OCI-LY1 (cell line): ENCODE data around the gene FAM83D.
A peak's percentile ranks its signal among the peaks of the same experiment; 100 is the strongest.

ENCODE experiments used
- H2AFZ ChIP-seq: fragments of 200-600 bp; sonication (generic), shearing (Covaris generic); 2 replicates; pipeline ENCODE4 v1.6.0; 2014; ENCODE audit warnings: antibody characterized with exemption, mild to moderate bottlenecking, low read length
- H3F3A ChIP-seq: fragments of 200-600 bp; sonication (generic), shearing (Covaris generic); 2 replicates; pipeline ENCODE4 v1.6.0; 2014; ENCODE audit warnings: mild to moderate bottlenecking, antibody characterized with exemption, low read length, moderate library complexity; ENCODE audit not compliant: insufficient read depth
- H3K27ac ChIP-seq: fragments of 200-600 bp; sonication (generic); 2 replicates; pipeline ENCODE4 v1.5.1; 2014; ENCODE audit warnings: low read length, mixed run types, mild to moderate bottlenecking, low read depth; ENCODE audit not compliant: poor library complexity, severe bottlenecking
- H3K27me3 ChIP-seq: fragments of 200-600 bp; sonication (generic); 2 replicates; pipeline ENCODE4 v1.6.0; 2014; ENCODE audit warnings: antibody characterized with exemption, mild to moderate bottlenecking, low read length, moderate library complexity; ENCODE audit not compliant: insufficient read depth
- H3K36me3 ChIP-seq: fragments of 200-600 bp; sonication (generic); 2 replicates; pipeline ENCODE4 v1.6.1; 2014; ENCODE audit warnings: mild to moderate bottlenecking, antibody characterized with exemption, low read length, moderate library complexity, mixed read lengths; ENCODE audit not compliant: insufficient read depth
- H3K4me1 ChIP-seq: fragments of 200-600 bp; sonication (generic); 2 replicates; pipeline ENCODE4 v1.5.1; 2014; ENCODE audit warnings: mild to moderate bottlenecking, low read length, moderate library complexity; ENCODE audit not compliant: insufficient read depth, severe bottlenecking
- H3K4me2 ChIP-seq: fragments of 200-600 bp; sonication (generic), shearing (Covaris generic); 2 replicates; pipeline ENCODE4 v1.6.1; 2014; ENCODE audit warnings: low read length
- H3K4me3 ChIP-seq: fragments of 200-600 bp; sonication (generic); 2 replicates; pipeline ENCODE4 v1.5.1; 2014; ENCODE audit warnings: low read length, low read depth, mild to moderate bottlenecking, mixed read lengths; ENCODE audit not compliant: poor library complexity, severe bottlenecking
- H3K79me2 ChIP-seq: fragments of 200-600 bp; shearing (Covaris generic); 2 replicates; pipeline ENCODE4 v1.6.1; 2016; ENCODE audit warnings: mixed run types, low read length, mixed read lengths; ENCODE audit not compliant: insufficient read depth
- H3K9ac ChIP-seq: fragments of 200-600 bp; sonication (generic), shearing (Covaris generic); 2 replicates; pipeline ENCODE4 v1.6.1; 2014; ENCODE audit warnings: mild to moderate bottlenecking, low read length, mixed read lengths
- H3K9me2 ChIP-seq: fragments of 200-600 bp; sonication (generic), shearing (Covaris generic); 2 replicates; pipeline ENCODE4 v1.6.1; 2014; ENCODE audit warnings: low read depth, mild to moderate bottlenecking, low read length, mixed read lengths
- H3K9me3 ChIP-seq: fragments of 200-600 bp; shearing (Covaris generic); 2 replicates; pipeline ENCODE4 v1.6.1; 2014; ENCODE audit warnings: low read length, mixed read lengths
- H4K20me1 ChIP-seq: fragments of 200-600 bp; sonication (generic), shearing (Covaris generic); 2 replicates; pipeline ENCODE4 v1.6.0; 2016; ENCODE audit warnings: mild to moderate bottlenecking, low read length; ENCODE audit not compliant: insufficient read depth
- CTCF ChIP-seq: fragments of 200-600 bp; sonication (generic), shearing (Covaris generic); IDR thresholded peaks from 2 replicates; pipeline ENCODE4 v1.5.1; 2017; ENCODE audit warnings: mild to moderate bottlenecking, antibody characterized with exemption, low read length, moderate library complexity, mixed read lengths
- EZH2 ChIP-seq: fragments of 200-600 bp; sonication (generic), shearing (Covaris generic); IDR thresholded peaks from 2 replicates; pipeline ENCODE4 v1.8.0; 2017; ENCODE audit warnings: borderline replicate concordance, mixed run types, mild to moderate bottlenecking, antibody characterized with exemption, low read length, moderate library complexity, mixed read lengths

The FAM83D gene

GRCh38 chr20:38997622-38998021, 71.4 kb downstream of the FAM83D start:
- Histone ChIP-seq H3K27ac (no peak overlapping the region), H3K9ac (no peak overlapping the region), H3K79me2 (no peaks in the 10 kb centered on the region), H3F3A (no peaks in the 10 kb centered on the region), H4K20me1 (no peaks in the 10 kb centered on the region), H3K36me3 (peaks cover 46% of the 10 kb centered on the region; the same call in 1 of the 2 replicates), H3K9me3 (no peaks in the 10 kb centered on the region), H3K9me2 (no peaks in the 10 kb centered on the region), H3K4me1 (peaks cover 7% of the 10 kb centered on the region), H3K4me2 (no peak overlapping the region), H2AFZ (no peak overlapping the region), H3K27me3 (no peaks in the 10 kb centered on the region), H3K4me3 (no peak overlapping the region)
- TF ChIP-seq EZH2 (no peak), CTCF (peak; percentile 33; the same call in 1 of the 2 replicates)

GRCh38 chr20:38999217-38999616, 73.0 kb downstream of the FAM83D start:
- Histone ChIP-seq H3K9ac (no peak overlapping the region), H3K27ac (no peak overlapping the region), H3F3A (no peaks in the 10 kb centered on the region), H3K4me1 (peaks cover 7% of the 10 kb centered on the region), H3K9me3 (no peaks in the 10 kb centered on the region), H3K9me2 (no peaks in the 10 kb centered on the region), H4K20me1 (no peaks in the 10 kb centered on the region), H3K27me3 (no peaks in the 10 kb centered on the region), H3K4me3 (no peak overlapping the region), H3K4me2 (no peak overlapping the region), H3K79me2 (no peaks in the 10 kb centered on the region), H3K36me3 (peaks cover 59% of the 10 kb centered on the region), H2AFZ (no peak overlapping the region)
- TF ChIP-seq EZH2, result no peak
- no peak for TF ChIP-seq CTCF

- Histone ChIP-seq H3K27me3 (no peaks in the 10 kb centered on the region), H3K36me3 (peaks cover 55% of the 10 kb centered on the region), H3K4me3 (no peak overlapping the region), H2AFZ (no peak overlapping the region), H3K4me2 (no peak overlapping the region), H3K79me2 (no peaks in the 10 kb centered on the region), H3K9me2 (no peaks in the 10 kb centered on the region), H3K27ac (no peak overlapping the region), H3K4me1 (peaks cover 14% of the 10 kb centered on the region), H3K9ac (no peak overlapping the region), H4K20me1 (no peaks in the 10 kb centered on the region), H3F3A (no peaks in the 10 kb centered on the region), H3K9me3 (no peaks in the 10 kb centered on the region)
- TF ChIP-seq EZH2 (no peak), CTCF (no peak)
These were observed 74.0 kb downstream of the FAM83D start for GRCh38 chr20:38999965-39000910.
